ENCODE results near the gene EPHA8. TPM values are rescaled to one million over a fixed set of nuclear protein-coding genes. Genes with fewer than 3 reads are reported as not detected.

Gene EPHA8
- polyA plus RNA-seq, 2 donors, result 0.01 to 0.06 TPM

- H3K27me3 ChIP-seq (ENCODE audit: control insufficient read depth in 1 of 2, insufficient read depth in 2 of 2, low read length in 2 of 2), result no peaks in the 10 kb centered on the region
- H3K4me3 ChIP-seq (ENCODE audit: low read depth in 1 of 2, low read length in 2 of 2), result no peak overlapping the region
- 68 to 74% methylated on average over 10 to 12 of the region's 12 CpGs for WGBS, 2 donors
- no peak overlapping the region for H3K27ac ChIP-seq (ENCODE audit: low read depth in 2 of 2, low read length in 1 of 2)
- H3K4me1 ChIP-seq (ENCODE audit: control insufficient read depth in 2 of 2, insufficient read depth in 2 of 2, low read length in 1 of 2), result no peaks in the 10 kb centered on the region
- H3K36me3 ChIP-seq (ENCODE audit: control insufficient read depth in 2 of 2, insufficient read depth in 2 of 2, low read length in 1 of 2), result no peaks in the 10 kb centered on the region
- no peaks in the 10 kb centered on the region for H3K9me3 ChIP-seq (ENCODE audit: control insufficient read depth in 2 of 2, insufficient read depth in 1 of 2, low read depth in 1 of 2, low read length in 1 of 2)
Measured at GRCh38 chr1:22643928-22644327, 80.6 kb downstream of the EPHA8 start.

GRCh38 chr1:22645931-22646330 lies 82.6 kb downstream of the EPHA8 start:
- WGBS, 2 donors, result 69 to 75% methylated on average over 7 of the region's 7 CpGs
- no peaks in the 10 kb centered on the region for H3K4me1 ChIP-seq (ENCODE audit: control insufficient read depth in 2 of 2, insufficient read depth in 2 of 2, low read length in 1 of 2)
- no peaks in the 10 kb centered on the region for H3K9me3 ChIP-seq (ENCODE audit: control insufficient read depth in 2 of 2, insufficient read depth in 1 of 2, low read depth in 1 of 2, low read length in 1 of 2)
- H3K4me3 ChIP-seq (ENCODE audit: low read depth in 1 of 2, low read length in 2 of 2), result no peak overlapping the region
- H3K27ac ChIP-seq (ENCODE audit: low read depth in 2 of 2, low read length in 1 of 2), result no peak overlapping the region
- no peaks in the 10 kb centered on the region for H3K36me3 ChIP-seq (ENCODE audit: control insufficient read depth in 2 of 2, insufficient read depth in 2 of 2, low read length in 1 of 2)
- H3K27me3 ChIP-seq (ENCODE audit: control insufficient read depth in 1 of 2, insufficient read depth in 2 of 2, low read length in 2 of 2), result no peaks in the 10 kb centered on the region

- Histone ChIP-seq H3K9me3 (ENCODE audit: control insufficient read depth in 2 of 2, insufficient read depth in 1 of 2, low read depth in 1 of 2, low read length in 1 of 2) (no peaks in the 10 kb centered on the region), H3K27me3 (ENCODE audit: control insufficient read depth in 1 of 2, insufficient read depth in 2 of 2, low read length in 2 of 2) (no peaks in the 10 kb centered on the region), H3K36me3 (ENCODE audit: control insufficient read depth in 2 of 2, insufficient read depth in 2 of 2, low read length in 1 of 2) (no peaks in the 10 kb centered on the region), H3K4me3 (ENCODE audit: low read depth in 1 of 2, low read length in 2 of 2) (no peak overlapping the region), H3K27ac (ENCODE audit: low read depth in 2 of 2, low read length in 1 of 2) (no peak overlapping the region), H3K4me1 (ENCODE audit: control insufficient read depth in 2 of 2, insufficient read depth in 2 of 2, low read length in 1 of 2) (no peaks in the 10 kb centered on the region)
- WGBS, 2 donors, result 2 to 83% methylated on average over 1 of the region's 1 CpG
Measured at GRCh38 chr1:22646384-22646783, 83.1 kb downstream of the EPHA8 start.

GRCh38 chr1:22650089-22650693 lies 86.9 kb downstream of the EPHA8 start:
- Histone ChIP-seq H3K4me3 (ENCODE audit: low read depth in 1 of 2, low read length in 2 of 2) (no peak overlapping the region), H3K4me1 (ENCODE audit: control insufficient read depth in 2 of 2, insufficient read depth in 2 of 2, low read length in 1 of 2) (no peaks in the 10 kb centered on the region), H3K9me3 (ENCODE audit: control insufficient read depth in 2 of 2, insufficient read depth in 1 of 2, low read depth in 1 of 2, low read length in 1 of 2) (no peaks in the 10 kb centered on the region), H3K27ac (ENCODE audit: low read depth in 2 of 2, low read length in 1 of 2) (no peak overlapping the region), H3K27me3 (ENCODE audit: control insufficient read depth in 1 of 2, insufficient read depth in 2 of 2, low read length in 2 of 2) (no peaks in the 10 kb centered on the region), H3K36me3 (ENCODE audit: control insufficient read depth in 2 of 2, insufficient read depth in 2 of 2, low read length in 1 of 2) (no peaks in the 10 kb centered on the region)
- 90 to 95% methylated on average over 13 of the region's 13 CpGs for whole genome bisulfite sequencing, 2 donors

GRCh38 chr1:22651941-22652856 lies 88.9 kb downstream of the EPHA8 start:
- H3K27ac ChIP-seq (ENCODE audit: low read depth in 2 of 2, low read length in 1 of 2), result no peak overlapping the region
- H3K4me3 ChIP-seq (ENCODE audit: low read depth in 1 of 2, low read length in 2 of 2), result no peak overlapping the region
- H3K27me3 ChIP-seq (ENCODE audit: control insufficient read depth in 1 of 2, insufficient read depth in 2 of 2, low read length in 2 of 2), result no peaks in the 10 kb centered on the region
- no peaks in the 10 kb centered on the region for H3K36me3 ChIP-seq (ENCODE audit: control insufficient read depth in 2 of 2, insufficient read depth in 2 of 2, low read length in 1 of 2)
- no peaks in the 10 kb centered on the region for H3K4me1 ChIP-seq (ENCODE audit: control insufficient read depth in 2 of 2, insufficient read depth in 2 of 2, low read length in 1 of 2)
- no peaks in the 10 kb centered on the region for H3K9me3 ChIP-seq (ENCODE audit: control insufficient read depth in 2 of 2, insufficient read depth in 1 of 2, low read depth in 1 of 2, low read length in 1 of 2)
- WGBS, 2 donors, result 68 to 71% methylated on average over 15 of the region's 15 CpGs

- Histone ChIP-seq H3K9me3 (ENCODE audit: control insufficient read depth in 2 of 2, insufficient read depth in 1 of 2, low read depth in 1 of 2, low read length in 1 of 2) (no peaks in the 10 kb centered on the region), H3K4me1 (ENCODE audit: control insufficient read depth in 2 of 2, insufficient read depth in 2 of 2, low read length in 1 of 2) (no peaks in the 10 kb centered on the region), H3K27ac (ENCODE audit: low read depth in 2 of 2, low read length in 1 of 2) (no peak within 1 kb of the TSS), H3K36me3 (ENCODE audit: control insufficient read depth in 2 of 2, insufficient read depth in 2 of 2, low read length in 1 of 2) (no peaks in the 10 kb centered on the region), H3K27me3 (ENCODE audit: control insufficient read depth in 1 of 2, insufficient read depth in 2 of 2, low read length in 2 of 2) (no peaks in the 10 kb centered on the region), H3K4me3 (ENCODE audit: low read depth in 1 of 2, low read length in 2 of 2) (no peak within 1 kb of the TSS)
- WGBS, 2 donors, result 76 to 81% methylated on average over 13 of the region's 13 CpGs
Measured at GRCh38 chr1:22652881-22653316, 89.6 kb downstream of the EPHA8 start, which contains the start of gene C1QB. Gene C1QB, plus strand, starts transcription at chr1:22653236. Its CDS starts 6,227 bp downstream, at chr1:22659463.

Other genes with a start within 250 kb of the EPHA8 start
- 1 to 10 TPM; 3.7 to 5.3 TPM for gene ZBTB40, start 111.6 kb upstream of the EPHA8 start, polyA plus RNA-seq
- gene C1QA, start 73.1 kb downstream of the EPHA8 start, polyA plus RNA-seq, result 10 to 100 TPM; 14.6 to 25.9 TPM
- 10 to 100 TPM in 1 of 2 donors, 1 to 10 TPM in 1; 9.4 to 18.5 TPM for gene C1QC, start 80.1 kb downstream of the EPHA8 start, polyA plus RNA-seq
- 10 to 100 TPM; 12.8 to 29.1 TPM for gene C1QB, start 89.7 kb downstream of the EPHA8 start, polyA plus RNA-seq
- under 1 TPM; 0.08 to 0.16 TPM for gene EPHB2, start 147.3 kb downstream of the EPHA8 start, polyA plus RNA-seq

All from esophagus (tissue), 2 donors.